HG03103 (cell line): ENCODE measurements around the gene HSPBAP1.
A peak's percentile ranks its signal among the peaks of the same experiment; 100 is the strongest.
"Not testable (repeated sequence)": the region's sequence is repeated elsewhere in the genome, so short reads cannot be mapped to it uniquely, and the experiment has no call there.

Experiments used
- ATAC-seq: cut with Tn5 transposase; IDR thresholded peaks from one replicate; pipeline ENCODE4 v1.9.1; 2021; ENCODE audit warnings: low read depth; ENCODE audit not compliant: unreplicated experiment

The HSPBAP1 gene

DNA sequence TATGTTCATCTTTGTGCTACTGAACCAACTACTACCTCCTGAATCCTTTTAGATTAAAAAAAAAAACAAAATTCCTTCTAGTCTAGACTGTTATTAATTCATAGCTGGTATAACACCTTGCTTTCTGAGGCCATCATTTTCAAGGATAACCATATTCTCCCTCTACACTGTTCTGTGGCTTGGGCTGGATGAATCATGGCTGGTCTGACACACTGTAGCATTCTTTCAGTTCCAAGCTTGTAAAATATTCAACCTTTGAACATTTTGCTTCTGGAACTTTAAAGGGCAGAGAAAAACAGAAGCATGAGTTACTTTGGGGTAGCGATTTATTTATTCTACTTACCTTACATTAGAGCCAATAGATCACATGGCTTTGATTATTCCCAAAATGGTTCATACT lies 7.6 kb downstream of the HSPBAP1 start:
- ATAC-seq, result no peak

DNA sequence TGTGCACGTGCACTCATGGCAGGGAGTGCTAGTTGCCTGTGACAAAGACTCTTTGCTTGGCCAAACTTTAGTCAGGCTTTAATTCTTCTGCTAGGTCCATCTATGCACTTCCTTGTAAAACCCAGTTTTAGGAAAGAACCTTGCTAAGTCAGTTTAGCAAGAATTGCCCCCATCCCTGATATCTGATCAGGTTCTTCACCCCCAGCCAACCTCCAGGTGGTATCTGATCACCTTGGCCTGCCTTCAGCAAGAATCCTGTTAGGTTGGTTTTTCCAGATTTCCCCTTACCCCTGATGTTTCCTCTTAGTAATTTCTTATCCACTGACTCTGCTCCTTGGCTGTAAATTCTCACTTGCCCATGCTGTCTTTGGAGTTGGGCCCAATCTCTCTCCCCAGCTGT lies 8.4 kb downstream of the HSPBAP1 start:
- ATAC-seq, result no peak

DNA sequence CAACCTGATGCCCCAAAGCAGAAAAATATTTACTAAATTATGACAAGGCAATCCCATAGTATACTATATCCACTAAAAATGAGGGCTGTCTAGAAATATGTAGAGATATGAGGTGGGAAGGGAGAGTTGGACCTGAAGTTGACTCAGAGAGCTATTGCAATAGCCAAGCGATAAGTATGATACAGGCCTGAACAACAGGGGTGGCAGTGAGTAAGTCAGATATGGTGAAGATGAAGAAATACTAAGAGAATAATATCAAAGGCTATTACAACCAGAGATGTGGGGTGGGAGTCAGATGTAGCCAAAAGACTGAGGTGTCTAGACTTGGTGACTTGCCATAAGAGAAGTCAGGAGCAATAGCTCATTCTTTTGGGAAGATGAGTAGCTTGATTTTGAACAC lies 9.2 kb downstream of the HSPBAP1 start:
- no peak for ATAC-seq

DNA sequence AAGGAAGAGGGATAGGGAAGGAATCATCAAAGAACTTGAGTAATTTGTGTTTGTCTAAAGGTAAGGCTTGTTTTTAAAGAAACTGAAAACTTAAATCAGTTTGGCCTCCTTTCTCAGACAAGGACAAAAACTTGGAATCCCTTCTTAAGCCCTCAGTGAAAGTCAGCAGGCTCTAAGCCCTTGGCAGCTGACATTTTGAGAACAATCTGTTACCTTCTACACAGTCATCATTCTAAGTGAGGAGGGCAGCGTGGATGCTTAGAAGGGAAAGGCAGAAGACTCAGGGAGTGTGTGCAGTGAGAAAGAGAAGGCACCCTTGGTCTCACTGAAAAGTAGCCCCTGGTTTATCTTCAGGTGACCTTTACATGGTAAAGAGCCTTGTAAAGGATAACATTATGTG lies 10.8 kb downstream of the HSPBAP1 start:
- ATAC-seq, result no peak

DNA sequence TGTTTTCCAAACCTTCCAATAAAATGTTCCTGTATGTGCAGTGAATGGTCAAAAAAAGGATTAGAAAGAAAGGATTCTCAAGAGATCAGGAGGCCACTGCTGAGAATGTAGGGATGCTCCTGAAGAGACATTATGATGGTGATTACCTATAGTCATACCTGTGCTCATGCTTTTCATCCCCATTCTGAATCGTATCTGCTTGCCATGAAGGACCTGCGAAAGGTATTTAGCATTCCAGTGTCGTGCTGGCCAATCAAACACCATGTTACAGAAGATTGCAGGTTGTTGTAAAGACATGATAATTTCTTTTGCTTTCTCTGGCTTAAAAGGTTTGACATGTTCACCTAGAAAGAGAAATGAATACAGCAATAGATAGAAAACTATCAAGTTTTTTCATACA lies 16.1 kb downstream of the HSPBAP1 start:
- no peak for ATAC-seq

DNA sequence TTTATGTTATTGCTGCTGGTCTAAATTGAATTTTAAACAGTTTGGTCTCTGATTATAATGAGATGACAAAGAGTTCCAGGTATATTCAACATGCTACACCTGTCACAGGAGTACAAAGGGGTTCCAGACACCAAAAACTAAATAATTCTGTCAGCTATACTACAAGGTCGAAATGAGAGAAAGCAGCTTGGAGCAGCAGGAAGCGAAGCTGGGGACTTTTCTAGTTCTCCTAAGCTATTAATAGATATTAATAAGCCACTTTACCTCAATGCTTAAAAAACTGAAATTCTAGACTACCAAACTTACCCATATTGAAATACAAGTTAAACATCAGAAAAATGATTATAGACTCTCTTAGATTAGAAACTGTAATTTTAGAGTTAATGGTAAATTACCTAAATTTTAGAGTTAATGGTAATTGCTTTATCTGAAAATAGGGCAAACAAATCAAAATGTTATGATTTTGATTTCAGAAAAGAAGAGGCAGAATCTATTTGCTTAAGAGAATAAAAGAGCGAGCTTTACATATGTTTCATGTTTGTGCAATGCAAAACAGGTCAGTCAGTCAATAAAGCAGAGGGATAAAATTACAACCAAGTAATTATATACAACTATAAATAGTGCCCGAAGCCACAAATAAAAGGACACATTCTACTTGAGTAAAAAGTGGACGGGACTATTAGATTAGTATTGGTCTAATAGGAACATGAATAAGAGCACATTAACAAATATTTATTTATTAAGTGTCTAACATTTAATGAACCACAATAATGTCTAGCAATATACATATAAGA lies 16.8 kb downstream of the HSPBAP1 start:
- ATAC-seq, result no peak

DNA sequence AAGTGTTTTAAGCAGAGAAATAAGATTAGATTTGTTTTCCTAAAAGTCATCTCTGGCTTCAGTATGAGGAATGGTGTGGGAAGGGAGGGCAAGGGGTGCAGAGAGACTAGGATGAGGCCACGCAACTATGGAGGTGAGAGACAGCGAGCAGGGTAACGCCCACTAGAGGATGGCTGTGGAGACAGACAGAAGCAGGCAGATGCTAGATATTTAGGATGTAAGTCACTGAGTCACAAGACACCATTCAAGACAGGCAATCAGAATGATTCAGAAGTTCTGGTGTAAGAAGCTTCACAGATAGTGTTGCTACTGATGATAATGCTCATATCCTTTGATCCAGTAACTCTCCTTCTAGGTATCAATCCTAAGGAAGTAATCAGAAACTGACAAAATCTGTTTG lies 19.1 kb downstream of the HSPBAP1 start:
- no peak for ATAC-seq

DNA sequence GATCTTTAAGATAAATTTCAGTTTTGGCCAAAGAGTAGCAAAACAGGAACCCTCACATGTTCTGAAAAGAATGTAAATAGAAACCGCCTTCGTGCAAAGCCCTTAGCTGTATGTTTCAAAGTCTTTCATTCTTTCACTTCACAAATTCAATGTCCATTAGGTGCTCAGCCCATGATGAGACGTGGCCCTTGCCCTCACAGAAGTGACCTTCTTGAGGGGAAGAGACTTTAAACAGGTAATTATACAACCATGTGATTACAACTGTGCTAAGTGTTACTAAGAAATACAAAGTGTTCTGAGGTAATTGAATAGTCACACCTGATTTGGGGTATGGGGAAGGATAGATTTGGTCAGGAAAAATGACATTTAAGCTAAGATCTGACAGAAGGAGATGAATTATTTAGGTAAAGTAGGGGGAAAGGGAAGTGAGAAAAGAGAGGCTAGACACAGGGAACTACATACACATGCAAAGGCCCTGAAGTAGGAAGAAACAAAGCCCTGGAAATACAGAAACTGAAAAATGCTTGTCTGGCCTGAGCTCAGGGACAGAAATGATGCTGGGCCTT lies 19.6 kb downstream of the HSPBAP1 start:
- ATAC-seq, result peak; percentile 63

DNA sequence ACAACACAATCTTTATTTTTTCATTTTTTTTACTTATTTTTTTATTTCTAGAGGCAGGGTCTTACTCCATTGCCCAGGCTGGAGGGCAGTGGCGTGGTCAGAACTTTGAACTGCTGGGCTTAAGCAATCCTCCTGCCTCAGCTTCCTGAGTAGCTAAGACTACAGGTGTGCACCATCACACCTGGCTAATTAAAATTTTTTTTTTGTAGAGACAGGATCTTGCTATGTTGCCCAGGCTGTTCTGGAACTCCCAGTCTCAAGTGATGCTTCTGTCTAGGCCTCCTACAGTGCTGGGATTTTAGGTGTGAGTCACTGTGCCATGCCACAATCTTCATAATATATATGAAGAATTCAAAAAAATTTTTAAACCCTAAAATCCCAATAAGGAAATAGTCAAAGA lies 20.8 kb downstream of the HSPBAP1 start:
- ATAC-seq, result no peak

DNA sequence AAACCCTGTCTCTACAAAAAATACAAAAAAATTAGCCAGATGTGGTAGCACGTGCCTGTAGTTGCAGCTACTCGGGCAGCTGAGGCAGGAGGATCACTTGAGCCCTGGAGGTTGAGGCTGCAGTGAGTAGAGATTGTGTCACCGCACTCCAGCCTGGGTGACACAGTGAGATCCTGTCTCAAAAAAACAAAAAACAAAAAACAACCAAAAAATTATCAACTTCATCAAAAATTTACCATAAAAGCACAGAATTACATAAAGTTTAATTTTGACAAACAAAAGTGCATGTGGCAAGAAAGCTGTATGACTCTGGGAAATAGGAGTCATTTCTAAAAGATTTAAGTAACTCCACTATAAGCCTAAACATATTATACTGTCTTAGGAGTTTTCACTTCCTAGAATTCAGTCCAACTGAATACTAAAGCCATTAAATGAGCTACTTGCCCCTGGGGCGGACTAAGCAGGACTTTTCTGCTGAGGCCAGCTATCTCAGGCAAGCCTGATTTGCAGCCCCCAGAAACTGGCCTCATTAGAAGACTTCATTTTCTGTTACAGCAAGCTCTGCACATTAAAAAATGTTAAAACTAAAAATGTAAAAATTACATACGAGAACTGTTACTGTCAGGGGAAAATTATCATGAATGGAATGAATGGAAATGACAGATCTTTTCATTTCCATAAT lies 23.0 kb downstream of the HSPBAP1 start:
- ATAC-seq, result no peak

DNA sequence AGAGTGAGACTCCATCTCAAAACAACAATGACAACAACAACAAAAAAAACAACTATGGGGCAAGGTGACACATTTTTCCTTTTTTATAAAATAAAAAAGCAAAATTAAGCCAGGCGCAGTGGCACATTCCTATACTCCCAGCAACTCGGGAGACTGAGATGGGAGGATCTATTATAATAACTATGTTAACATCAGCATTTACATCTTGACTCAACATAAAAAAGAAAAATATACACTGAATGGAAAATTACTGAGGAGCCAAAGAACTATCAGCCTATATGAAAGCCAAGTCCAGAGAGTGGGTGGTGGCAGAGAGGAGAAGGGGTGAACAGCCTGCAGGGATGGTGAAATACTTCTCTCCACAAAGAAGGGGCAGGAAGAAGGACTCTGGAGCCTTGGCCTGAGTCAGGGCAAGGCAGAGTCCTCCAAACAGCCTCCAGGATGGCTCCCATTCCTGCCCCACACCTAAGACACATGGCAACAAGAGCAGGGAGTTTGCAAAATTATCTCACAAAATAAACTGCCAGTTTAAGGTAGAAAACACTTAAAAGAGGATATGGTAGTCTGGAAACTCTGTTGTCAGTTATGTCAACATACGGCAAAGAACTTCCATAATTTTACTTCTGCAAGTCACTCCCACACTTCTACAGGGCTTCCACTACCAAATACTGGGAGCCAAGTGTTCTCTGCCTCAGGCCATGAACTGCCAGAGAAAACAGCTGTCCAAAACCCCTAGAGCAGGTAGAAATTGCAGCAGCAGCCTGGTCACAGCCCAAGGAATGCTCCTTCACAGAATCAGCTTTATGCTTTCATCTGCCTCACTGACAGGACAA lies 25.9 kb downstream of the HSPBAP1 start:
- no peak for ATAC-seq

DNA sequence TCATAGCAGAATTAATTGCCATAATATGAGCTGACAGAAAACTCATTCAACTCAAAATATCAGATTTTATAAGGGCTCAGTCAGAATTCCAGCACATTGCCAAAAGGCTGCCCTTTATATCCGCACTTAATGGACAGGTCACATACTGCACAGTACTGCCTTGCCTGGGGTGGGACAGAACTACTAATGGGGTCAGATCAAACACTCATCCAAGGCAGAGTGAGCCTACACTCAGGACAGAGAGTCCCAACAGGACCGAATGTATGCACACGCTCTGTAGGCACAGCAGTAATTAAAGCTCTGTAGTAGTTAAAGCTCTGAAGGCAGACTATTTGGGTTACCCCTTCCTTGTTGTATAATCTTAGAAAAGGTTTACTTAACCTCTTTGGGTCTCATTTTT lies 27.2 kb downstream of the HSPBAP1 start:
- no peak for ATAC-seq

DNA sequence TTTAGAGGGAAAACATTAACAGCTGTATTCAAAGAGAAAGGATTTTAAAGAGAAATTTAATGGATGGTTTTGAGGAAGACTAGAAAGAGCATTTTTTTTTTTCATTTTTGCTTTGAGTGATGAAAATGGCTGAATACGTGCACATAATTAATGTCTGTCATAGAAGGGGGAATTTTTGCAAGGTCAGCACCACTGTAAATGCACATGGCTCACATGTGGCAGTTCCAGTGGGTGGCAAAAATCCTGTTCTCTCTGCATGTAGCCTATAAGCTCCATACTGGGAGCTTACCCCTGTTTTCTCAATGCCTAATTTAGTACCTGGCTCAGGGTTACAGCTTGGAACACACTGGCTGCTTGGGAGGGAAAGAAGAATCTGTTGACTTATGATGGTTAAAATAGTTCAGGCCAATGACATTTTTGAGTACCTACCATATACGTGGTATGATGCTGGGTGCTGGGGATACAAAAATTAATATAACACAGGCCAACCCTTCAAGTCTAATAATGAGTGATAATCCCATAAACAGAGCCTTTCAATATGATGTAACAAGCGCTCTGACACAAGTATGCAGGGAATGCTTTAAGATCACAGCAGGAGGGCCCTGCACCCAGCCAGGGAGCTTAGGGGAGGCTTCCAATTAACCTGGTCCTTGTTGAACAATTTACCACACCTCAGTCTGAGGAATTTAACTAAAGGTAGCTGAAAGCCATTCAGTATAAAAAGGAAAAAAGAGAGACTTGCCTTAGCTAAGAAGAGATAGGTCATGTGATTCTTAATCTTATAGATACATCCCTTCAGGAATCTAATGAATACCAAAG lies 33.0 kb downstream of the HSPBAP1 start:
- no peak for ATAC-seq

DNA sequence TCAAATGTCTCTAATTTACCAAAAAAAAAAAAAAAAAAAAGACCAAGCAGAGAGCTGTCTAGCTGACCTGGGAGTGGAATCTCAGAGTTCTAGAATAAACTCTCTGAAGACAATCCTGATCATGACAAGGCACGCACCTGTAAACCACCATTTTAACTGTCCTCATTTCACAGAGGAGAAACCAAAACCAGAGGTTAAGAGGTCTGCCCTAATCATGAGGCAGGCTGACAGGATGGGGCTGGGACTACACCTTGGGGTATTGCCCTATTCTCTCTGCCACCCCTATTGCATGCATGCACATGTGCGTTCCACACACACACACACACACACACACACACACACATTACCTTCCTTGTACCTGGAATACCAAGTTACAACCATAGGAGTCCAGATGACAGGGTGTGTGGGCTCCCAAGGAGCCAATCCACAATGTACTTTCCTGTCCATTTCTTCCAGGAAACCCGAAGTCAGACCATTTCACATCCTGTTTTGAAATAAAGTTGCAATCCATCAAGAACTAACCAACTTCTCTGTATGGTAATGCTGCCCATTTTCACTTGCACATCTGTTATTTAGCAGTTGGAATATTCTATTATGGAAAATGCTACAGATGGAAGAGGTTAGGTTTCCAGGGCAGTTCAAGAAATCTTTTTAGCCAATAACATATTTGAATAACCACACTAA lies 34.6 kb downstream of the HSPBAP1 start:
- no peak for ATAC-seq

DNA sequence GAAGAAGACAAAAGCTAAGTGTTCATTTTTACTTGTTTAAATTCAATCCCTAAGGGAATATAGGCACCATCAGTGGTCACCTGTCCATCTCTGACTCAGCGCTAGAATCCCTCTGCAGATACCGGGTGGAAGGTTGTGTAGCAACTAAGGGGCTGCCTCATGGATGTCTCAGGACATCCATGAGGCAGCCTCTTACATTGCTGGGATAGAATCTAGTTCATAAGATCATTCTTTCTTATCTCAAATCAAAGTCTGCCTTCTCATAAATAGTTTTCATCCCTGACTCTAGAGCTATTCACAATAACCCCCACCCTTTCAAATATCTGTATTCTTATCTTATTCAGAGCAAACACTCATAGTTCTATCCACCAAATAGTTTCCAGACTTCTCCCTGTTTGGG lies 38.1 kb downstream of the HSPBAP1 start:
- ATAC-seq, result no peak

DNA sequence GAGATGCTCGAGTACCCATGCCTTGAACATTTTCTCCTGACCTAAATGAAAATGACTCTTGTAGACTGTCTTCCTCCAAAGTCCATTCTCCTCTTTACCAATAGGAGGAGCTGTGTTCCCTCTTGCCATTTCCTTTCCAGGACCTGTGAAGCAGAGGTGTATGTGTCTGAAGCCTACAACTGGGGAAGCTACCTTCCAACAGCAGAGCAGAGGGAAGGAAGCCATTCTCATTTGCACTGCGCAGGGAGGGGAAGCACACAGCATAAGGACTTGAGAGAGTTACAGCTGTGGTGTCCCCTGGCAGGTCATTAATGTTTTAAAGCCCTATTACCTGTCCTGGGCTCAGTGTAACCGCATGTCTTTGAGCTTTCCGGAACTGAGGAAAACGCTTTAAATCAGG lies 38.7 kb downstream of the HSPBAP1 start:
- ATAC-seq, result no peak

DNA sequence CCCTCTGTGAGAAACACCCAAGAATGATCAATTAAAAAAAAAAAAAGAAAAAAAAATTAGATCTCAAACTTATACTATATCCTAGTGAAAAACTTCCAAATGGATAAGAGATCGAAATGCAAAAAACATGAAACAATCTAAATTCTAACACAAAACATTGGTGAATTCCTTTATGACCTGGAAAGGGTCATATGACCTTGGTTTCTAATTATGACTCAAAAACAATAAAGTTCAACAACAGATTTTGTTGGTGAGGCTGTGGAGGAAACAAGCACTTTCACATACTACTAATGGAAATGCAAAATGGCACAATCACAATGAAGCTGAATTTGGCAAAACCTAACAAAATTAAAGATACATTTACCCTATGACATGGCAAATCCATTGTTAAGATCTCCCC lies 45.3 kb downstream of the HSPBAP1 start:
- ATAC-seq, result no peak

DNA sequence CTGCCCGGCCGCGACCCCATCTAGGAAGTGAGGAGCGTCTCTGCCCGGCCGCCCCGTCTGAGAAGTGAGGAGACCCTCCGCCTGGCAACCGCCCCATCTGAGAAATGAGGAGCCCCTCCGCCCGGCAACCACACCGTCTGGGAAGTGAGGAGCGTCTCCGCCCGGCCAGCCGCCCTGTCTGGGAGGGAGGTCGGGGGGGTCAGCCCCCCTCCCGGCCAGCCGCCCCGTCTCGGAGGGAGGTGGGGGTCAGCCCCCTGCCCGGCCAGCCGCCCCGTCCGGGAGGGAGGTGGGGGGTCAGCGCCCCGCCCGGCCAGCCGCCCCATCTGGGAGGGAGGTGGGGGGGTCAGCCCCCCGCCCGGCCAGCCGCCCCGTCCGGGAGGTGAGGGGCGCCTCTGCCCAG lies 46.3 kb downstream of the HSPBAP1 start:
- not testable (repeated sequence) for ATAC-seq

DNA sequence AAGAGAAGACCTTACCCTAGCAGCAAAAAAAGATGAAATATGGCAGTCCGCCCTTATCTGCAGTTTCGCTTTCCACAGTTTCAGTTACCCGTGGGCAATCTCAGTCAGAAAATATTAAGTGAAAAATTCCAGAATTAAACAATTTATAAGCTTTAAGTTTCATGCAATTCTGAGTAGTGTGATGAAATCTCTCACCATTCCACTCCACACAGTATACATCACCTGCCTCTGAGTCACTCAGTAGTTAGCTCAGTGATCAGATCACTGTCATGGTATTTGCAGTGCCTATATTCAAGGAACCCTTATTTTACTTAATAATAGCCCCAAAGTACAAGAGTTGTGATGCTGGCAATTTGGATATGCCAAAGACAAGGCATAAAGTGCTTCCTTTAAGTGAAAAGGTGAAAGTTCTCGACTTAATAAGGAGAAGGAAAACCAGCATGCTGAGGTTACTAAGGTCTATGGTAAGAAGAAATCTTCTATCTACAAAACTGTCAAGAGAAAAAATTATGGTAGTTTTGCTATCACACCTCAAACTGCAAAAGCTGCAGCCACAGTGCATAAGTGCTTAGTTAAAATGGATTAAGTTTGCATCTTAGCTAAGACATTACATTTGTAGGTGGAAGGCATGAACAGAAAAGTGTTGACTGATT lies 48.1 kb downstream of the HSPBAP1 start:
- ATAC-seq, result no peak
